Activated naive CD4-positive, alpha-beta T cell treated with anti-CD3 and anti-CD28 coated beads for 36 hours (primary cell): ENCODE data around the gene SYNGR2. TPM values are rescaled to one million over a fixed set of nuclear protein-coding genes. Genes with fewer than 3 reads are reported as not detected.
"Not testable (repeated sequence)": the region's sequence is repeated elsewhere in the genome, so short reads cannot be mapped to it uniquely, and the experiment has no call there.

ENCODE experiments used
- CTCF ChIA-PET: fragments of 350-600 bp; sonication (Branson Sonifier 250); formaldehyde crosslinking; loops from one replicate; lab custom pipeline; 2021; ENCODE audit warnings: antibody characterized with exemption; lab: Charles Lee
- DNase-seq: peaks from one replicate; pipeline ENCODE4 v3.0.0-alpha.2; 2020
- H3K27ac Mint-ChIP-seq: one replicate; pipeline ENCODE4 v1.8.0; 2021; ENCODE audit warnings: mild to moderate bottlenecking, mixed read lengths
- H3K27me3 Mint-ChIP-seq: one replicate; pipeline ENCODE4 v1.8.0; 2021; ENCODE audit warnings: low read depth, mixed read lengths
- H3K36me3 Mint-ChIP-seq: one replicate; pipeline ENCODE4 v1.8.0; 2021; ENCODE audit warnings: low read depth, mixed read lengths
- H3K4me1 Mint-ChIP-seq: one replicate; pipeline ENCODE4 v1.8.0; 2021; ENCODE audit warnings: low read depth, mixed read lengths
- H3K4me3 Mint-ChIP-seq: one replicate; pipeline ENCODE4 v1.8.0; 2021; ENCODE audit warnings: mild to moderate bottlenecking, moderate library complexity, mixed read lengths
- H3K9me3 Mint-ChIP-seq: one replicate; pipeline ENCODE4 v1.8.0; 2021; ENCODE audit warnings: mixed read lengths
- intact Hi-C: fragments of 100-400 bp; cut with micrococcal nuclease; formaldehyde crosslinking; loops from one replicate; pipeline ENCODE4 v1.15.1; 2023
- total RNA-seq, 2 experiments: library from RNA; stranded (reverse); gene quantifications; one replicate each; pipeline ENCODE4 v1.2.3, GENCODE V29; 2021

Gene SYNGR2
- total RNA-seq, 2 experiments from 2014 or later: 96.3 to 103 TPM

- CTCF ChIA-PET: interaction anchor here (0.6 kb wide), 1 partner anchor 99 kb away, joined by 3 read pairs; no protein-coding TSS in a partner anchor
- DNase-seq: no peak
- H3K27ac Mint-ChIP-seq: peak overlapping the region; percentile 68
- H3K36me3 Mint-ChIP-seq: peaks cover 35% of the 10 kb centered on the region
- intact Hi-C loops: no loop called here
- peak overlapping the region; percentile 46 for H3K4me3 Mint-ChIP-seq
- H3K27me3 Mint-ChIP-seq: no peaks in the 10 kb centered on the region
- peaks cover 50% of the 10 kb centered on the region for H3K4me1 Mint-ChIP-seq
- no peaks in the 10 kb centered on the region for H3K9me3 Mint-ChIP-seq
These were observed 2.6 kb downstream of the SYNGR2 start for GRCh38 chr17:78170692-78171590.

GRCh38 chr17:78171591-78172248 lies 3.3 kb downstream of the SYNGR2 start:
- DNase-seq, intact Hi-C loops, H3K27me3 Mint-ChIP-seq, H3K9me3 Mint-ChIP-seq: not testable (repeated sequence)
- Mint-ChIP-seq H3K4me3 (peak overlapping the region; percentile 18), H3K36me3 (peaks cover 38% of the 10 kb centered on the region), H3K4me1 (peaks cover 54% of the 10 kb centered on the region), H3K27ac (peak overlapping the region; percentile 93)
- CTCF ChIA-PET: interaction anchor here (0.6 kb wide), 1 partner anchor 44 kb away, joined by 3 read pairs; no protein-coding TSS in a partner anchor

- Mint-ChIP-seq H3K27me3 (no peaks in the 10 kb centered on the region), H3K36me3 (peaks cover 42% of the 10 kb centered on the region), H3K9me3 (no peaks in the 10 kb centered on the region), H3K4me1 (peaks cover 58% of the 10 kb centered on the region), H3K4me3 (no peak overlapping the region), H3K27ac (peak overlapping the region; percentile 93)
- CTCF ChIA-PET: interaction anchor here (0.6 kb wide), 1 partner anchor 44 kb away, joined by 3 read pairs; no protein-coding TSS in a partner anchor
- DNase-seq: peak; percentile 26
- intact Hi-C loops: loop anchor here (1.0 kb wide), 1 partner anchor 32 kb away; no protein-coding TSS in a partner anchor
These were observed 4.1 kb downstream of the SYNGR2 start for GRCh38 chr17:78172249-78173051.

DNA sequence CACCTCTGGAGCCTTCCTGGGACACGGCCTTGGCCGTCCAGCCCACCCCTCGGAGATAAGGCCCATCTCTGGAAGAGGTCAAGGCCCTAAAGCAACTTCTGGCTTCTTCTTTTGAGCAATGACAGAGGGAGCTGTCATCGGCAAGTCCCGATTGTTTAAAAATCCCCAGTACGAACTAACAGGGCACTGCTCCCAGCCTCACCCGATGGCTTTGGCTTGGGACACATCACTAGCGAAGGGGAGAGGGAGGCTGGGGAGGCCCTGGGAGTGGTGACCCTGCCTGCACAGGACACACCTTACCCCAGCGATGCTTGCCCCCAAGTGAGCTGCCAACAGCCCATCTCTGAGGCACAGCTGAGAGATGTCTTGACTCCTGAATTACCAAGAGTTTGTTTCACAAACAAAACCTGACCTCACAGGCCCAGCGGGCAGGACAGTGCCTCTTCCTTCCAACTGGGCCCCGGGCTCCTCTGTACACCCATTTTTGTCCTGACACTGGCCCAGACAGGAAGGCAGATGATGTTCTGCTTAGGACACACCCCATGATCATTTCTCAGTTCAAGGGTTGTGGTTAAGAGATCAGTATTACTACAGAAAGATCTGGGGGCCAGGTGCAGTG lies 4.8 kb downstream of the SYNGR2 start:
- intact Hi-C loops: loop anchor here (1.0 kb wide), 1 partner anchor 33 kb away; no protein-coding TSS in a partner anchor
- H3K9me3 Mint-ChIP-seq: no peaks in the 10 kb centered on the region
- H3K27ac Mint-ChIP-seq: peak overlapping the region; percentile 93
- H3K4me1 Mint-ChIP-seq: peaks cover 58% of the 10 kb centered on the region
- H3K4me3 Mint-ChIP-seq: peak overlapping the region; percentile 29
- H3K27me3 Mint-ChIP-seq: no peaks in the 10 kb centered on the region
- peaks cover 42% of the 10 kb centered on the region for H3K36me3 Mint-ChIP-seq
- CTCF ChIA-PET: interaction anchor here (1.0 kb wide), 1 partner anchor 60 kb away, joined by 3 read pairs; no protein-coding TSS in a partner anchor
- peak; percentile 63 for DNase-seq

GRCh38 chr17:78174346-78174869 lies 6.0 kb downstream of the SYNGR2 start:
- intact Hi-C loops: no loop called here
- Mint-ChIP-seq H3K27me3 (no peaks in the 10 kb centered on the region), H3K4me3 (peak overlapping the region; percentile 4), H3K27ac (peak overlapping the region; percentile 93), H3K4me1 (peaks cover 58% of the 10 kb centered on the region), H3K9me3 (no peaks in the 10 kb centered on the region), H3K36me3 (peaks cover 54% of the 10 kb centered on the region)
- CTCF ChIA-PET: interaction anchor here (1.0 to 3.6 kb wide), 3 partner anchors 61 to 89 kb away, joined by 3 to 19 read pairs (median 3); no protein-coding TSS in a partner anchor
- DNase-seq: no peak

DNA sequence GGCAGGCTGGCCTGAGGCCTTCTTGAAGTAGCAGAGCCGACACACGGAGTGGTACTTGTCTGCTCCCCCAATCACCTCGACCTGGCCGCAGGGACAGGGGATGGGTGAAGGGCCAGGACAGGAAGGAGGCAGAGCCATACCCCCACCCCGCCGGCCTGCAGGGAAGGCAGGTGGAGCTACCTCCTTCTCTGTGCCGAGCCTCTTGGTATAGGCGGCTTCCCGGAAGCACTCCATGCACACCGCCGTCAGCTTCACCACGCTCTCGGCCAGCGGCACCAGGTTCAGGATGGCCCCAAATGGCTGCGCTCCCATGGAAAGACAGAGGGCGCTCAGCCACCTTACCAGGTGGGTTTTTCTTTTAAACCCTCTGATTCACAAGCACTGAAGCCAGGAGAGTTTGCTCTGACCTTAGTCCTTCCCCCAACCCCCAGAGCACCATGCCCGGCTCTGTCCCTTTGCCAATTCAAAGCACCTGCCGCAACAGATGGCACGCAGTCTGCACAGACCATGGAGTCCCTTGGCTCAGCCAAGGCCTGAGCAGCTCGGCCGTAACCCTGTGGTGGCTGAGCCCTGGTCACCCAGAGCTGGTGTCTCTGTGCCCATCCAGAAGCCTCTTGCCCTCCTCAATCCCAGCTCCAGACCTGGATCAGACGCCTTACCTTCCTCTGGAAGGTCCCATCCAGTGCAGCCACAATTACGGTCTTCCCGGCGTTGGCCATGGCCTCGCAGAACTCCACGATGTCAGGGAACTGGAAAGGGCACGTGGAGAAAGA lies 6.7 kb downstream of the SYNGR2 start:
- no peak for DNase-seq
- H3K27me3 Mint-ChIP-seq: no peaks in the 10 kb centered on the region
- H3K9me3 Mint-ChIP-seq: no peaks in the 10 kb centered on the region
- H3K4me1 Mint-ChIP-seq: peaks cover 52% of the 10 kb centered on the region
- no peak overlapping the region for H3K4me3 Mint-ChIP-seq
- peaks cover 58% of the 10 kb centered on the region for H3K36me3 Mint-ChIP-seq
- intact Hi-C loops: no loop called here
- CTCF ChIA-PET: interaction anchor here (1.0 to 3.6 kb wide), 4 partner anchors 11 to 90 kb away, joined by 3 to 19 read pairs (median 8); partner anchors contain the start of gene TK1
- H3K27ac Mint-ChIP-seq: no peak overlapping the region

- Mint-ChIP-seq H3K4me1 (peaks cover 48% of the 10 kb centered on the region), H3K27me3 (no peaks in the 10 kb centered on the region), H3K9me3 (no peaks in the 10 kb centered on the region), H3K36me3 (peaks cover 64% of the 10 kb centered on the region), H3K4me3 (no peak overlapping the region), H3K27ac (no peak overlapping the region)
- no peak for DNase-seq
- intact Hi-C loops: no loop called here
- CTCF ChIA-PET: interaction anchor here (1.4 to 3.6 kb wide), 7 partner anchors 9 to 91 kb away, joined by 4 to 19 read pairs (median 10); partner anchors contain the start of gene TK1
These were observed 7.2 kb downstream of the SYNGR2 start for GRCh38 chr17:78175643-78175981.

DNA sequence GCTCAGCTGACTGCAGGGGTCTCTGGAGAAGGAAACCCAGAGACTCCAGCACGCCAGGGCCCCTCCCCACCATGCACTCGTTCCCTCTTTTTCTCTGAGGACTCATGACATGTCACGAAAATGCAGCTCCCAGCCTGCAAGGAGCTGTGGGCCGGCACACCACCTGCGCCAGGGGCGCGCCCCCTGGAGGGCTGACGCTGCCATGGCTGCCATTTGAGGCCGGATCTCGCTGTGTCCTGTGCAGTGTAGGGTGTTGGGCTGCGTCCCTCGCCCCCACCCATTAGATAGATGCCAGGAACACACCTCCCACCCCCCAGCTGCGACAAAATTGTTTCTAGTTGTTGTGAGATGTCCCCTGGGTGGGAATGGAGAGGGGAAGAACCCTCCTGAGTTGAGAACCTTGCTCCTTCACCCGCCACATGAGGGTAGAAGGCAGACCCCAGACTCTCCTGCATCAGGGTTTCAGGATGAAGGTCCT lies 8.2 kb downstream of the SYNGR2 start:
- peak; percentile 82 for DNase-seq
- Mint-ChIP-seq H3K4me3 (no peak overlapping the region), H3K9me3 (no peaks in the 10 kb centered on the region), H3K36me3 (peaks cover 67% of the 10 kb centered on the region), H3K27ac (no peak overlapping the region), H3K27me3 (no peaks in the 10 kb centered on the region), H3K4me1 (peaks cover 44% of the 10 kb centered on the region)
- intact Hi-C loops: loop anchor here (1.0 to 2.0 kb wide), 4 partner anchors 11 to 91 kb away; partner anchors contain the start of genes AFMID and TK1
- CTCF ChIA-PET: interaction anchor here (0.6 to 3.6 kb wide), 15 partner anchors 9 to 156 kb away, joined by 3 to 19 read pairs (median 5); partner anchors contain the start of genes TK1 and TMC8

- intact Hi-C loops: no loop called here
- Mint-ChIP-seq H3K9me3 (no peaks in the 10 kb centered on the region), H3K4me3 (no peak overlapping the region), H3K4me1 (peaks cover 20% of the 10 kb centered on the region), H3K27ac (no peak overlapping the region), H3K36me3 (peaks cover 63% of the 10 kb centered on the region), H3K27me3 (no peaks in the 10 kb centered on the region)
- DNase-seq: no peak
- CTCF ChIA-PET: interaction anchor here (0.7 kb wide), 1 partner anchor 159 kb away, joined by 3 read pairs; no protein-coding TSS in a partner anchor
These were observed 11.0 kb downstream of the SYNGR2 start for GRCh38 chr17:78179372-78179771.

DNA sequence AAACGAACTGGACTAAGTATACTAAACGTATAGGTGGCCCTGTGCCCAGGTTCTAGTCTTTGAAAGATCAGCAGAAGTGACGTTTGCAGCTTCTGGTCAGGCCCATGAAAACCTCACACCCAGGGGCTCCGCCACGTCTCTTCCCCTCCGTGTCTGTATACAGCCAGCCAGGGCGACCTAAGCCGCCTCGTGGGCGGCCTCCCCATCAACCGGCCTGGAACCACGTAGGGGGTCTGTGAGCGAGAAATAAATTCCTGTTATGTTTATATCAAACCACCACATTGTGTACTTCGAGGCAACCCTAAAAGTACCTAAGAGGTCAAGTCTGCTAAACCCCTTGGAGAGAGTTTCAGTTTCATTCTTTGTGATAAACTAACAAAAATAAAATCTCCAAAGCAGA lies 11.7 kb downstream of the SYNGR2 start:
- CTCF ChIA-PET: no interaction called here
- DNase-seq: no peak
- Mint-ChIP-seq H3K4me3 (no peak overlapping the region), H3K36me3 (peaks cover 66% of the 10 kb centered on the region), H3K9me3 (no peaks in the 10 kb centered on the region), H3K27me3 (no peaks in the 10 kb centered on the region), H3K4me1 (peaks cover 26% of the 10 kb centered on the region), H3K27ac (no peak overlapping the region)
- intact Hi-C loops: no loop called here
